ENCODE measurements around the gene DHX35.

DHX35 gene

GRCh38 chr20:39089029-39089428 is 126.9 kb downstream of the DHX35 start:
- H3K27ac ChIP-seq (ENCODE audit: low read depth, low read length): no peak overlapping the region
- no peaks in the 10 kb centered on the region for H3K79me2 ChIP-seq (ENCODE audit: control insufficient read depth, low read length)
- no peaks in the 10 kb centered on the region for H3K27me3 ChIP-seq (ENCODE audit: control insufficient read depth, low read length)
- no peaks in the 10 kb centered on the region for H3K9me3 ChIP-seq (ENCODE audit: control insufficient read depth, insufficient read depth, low read length)
- no peaks in the 10 kb centered on the region for H3K9me2 ChIP-seq (replicated peaks; ENCODE audit: control insufficient read depth, low read length)
- H3K4me3 ChIP-seq (ENCODE audit: low read length): no peak overlapping the region
- no peaks in the 10 kb centered on the region for H3F3A ChIP-seq (ENCODE audit: control insufficient read depth, insufficient read depth)
- no peaks in the 10 kb centered on the region for H3K36me3 ChIP-seq (ENCODE audit: control insufficient read depth, low read length)
- TF ChIP-seq CTCF (IDR thresholded peaks at IDR 0.05; ENCODE audit: low read depth, low read length, poor library complexity, severe bottlenecking) (no peak), EZH2phosphoT487 (IDR thresholded peaks at IDR 0.05; ENCODE audit: borderline replicate concordance, low read length) (no peak)
- no peaks in the 10 kb centered on the region for H4K20me1 ChIP-seq (ENCODE audit: control insufficient read depth, insufficient read depth, low read depth, low read length)
- H3K4me1 ChIP-seq (ENCODE audit: control insufficient read depth, low read length): no peaks in the 10 kb centered on the region
- no peak overlapping the region for H3K4me2 ChIP-seq (ENCODE audit: low read length)

Measured in DOHH2 (cell line).